Stimulated activated CD8-positive, alpha-beta memory T cell treated with anti-CD3 and anti-CD28 coated beads, Interleukin-4, amount 100 ng/mL, for 1 hour (primary cell): ENCODE data around the gene FUZ.

Experiments used
- DNase-seq, 2 donors: peaks; one replicate each; pipeline ENCODE4 v3.0.0-alpha.2; 2020; ENCODE audit warnings: low read depth in 2 of 2, low spot score in 1 of 2

Gene FUZ

GRCh38 chr19:49807904-49808675 lies 5.0 kb downstream of the FUZ start:
- no peak for DNase-seq

GRCh38 chr19:49807058-49807903 lies 5.8 kb downstream of the FUZ start:
- DNase-seq = no peak

GRCh38 chr19:49806620-49806959 lies 6.5 kb downstream of the FUZ start:
- no peak for DNase-seq

- DNase-seq = no peak
These were observed 7.1 kb downstream of the FUZ start for GRCh38 chr19:49805822-49806619.

GRCh38 chr19:49803529-49803856 lies 9.6 kb downstream of the FUZ start:
- DNase-seq = no peak

GRCh38 chr19:49802836-49803528 lies 10.1 kb downstream of the FUZ start:
- no peak for DNase-seq

GRCh38 chr19:49801966-49802661 lies 11.0 kb downstream of the FUZ start:
- DNase-seq = no peak

GRCh38 chr19:49801401-49801888 lies 11.6 kb downstream of the FUZ start:
- DNase-seq = no peak

- no peak for DNase-seq
These were observed 12.3 kb downstream of the FUZ start for GRCh38 chr19:49800771-49801170.

GRCh38 chr19:49799798-49800376 lies 13.2 kb downstream of the FUZ start:
- no peak for DNase-seq

GRCh38 chr19:49799271-49799797 lies 13.8 kb downstream of the FUZ start:
- DNase-seq = no peak

- DNase-seq = no peak
These were observed 14.5 kb downstream of the FUZ start for GRCh38 chr19:49798574-49798973.

GRCh38 chr19:49795615-49796014 lies 17.5 kb downstream of the FUZ start:
- DNase-seq = no peak

GRCh38 chr19:49793561-49793840 lies 19.6 kb downstream of the FUZ start:
- no peak for DNase-seq

GRCh38 chr19:49792829-49793560 lies 20.1 kb downstream of the FUZ start:
- no peak for DNase-seq

- no peak for DNase-seq
These were observed 21.2 kb downstream of the FUZ start for GRCh38 chr19:49791776-49792445.

- DNase-seq = no peak
These were observed 22.2 kb downstream of the FUZ start for GRCh38 chr19:49790866-49791265.

GRCh38 chr19:49788857-49789256 lies 24.2 kb downstream of the FUZ start:
- no peak for DNase-seq

GRCh38 chr19:49787746-49788145 lies 25.3 kb downstream of the FUZ start:
- DNase-seq = no peak
